C1 segment of cervical spinal cord (tissue), 14 donors: ENCODE results near the gene DGCR6L.
"Not testable (repeated sequence)": the region's sequence is repeated elsewhere in the genome, so short reads cannot be mapped to it uniquely, and the experiment has no call there.

Source experiments
- DNase-seq, 14 donors: peaks; one replicate each; lab custom pipeline; 2025; lab: John Stamatoyannopoulos, UW

DGCR6L gene

DNA sequence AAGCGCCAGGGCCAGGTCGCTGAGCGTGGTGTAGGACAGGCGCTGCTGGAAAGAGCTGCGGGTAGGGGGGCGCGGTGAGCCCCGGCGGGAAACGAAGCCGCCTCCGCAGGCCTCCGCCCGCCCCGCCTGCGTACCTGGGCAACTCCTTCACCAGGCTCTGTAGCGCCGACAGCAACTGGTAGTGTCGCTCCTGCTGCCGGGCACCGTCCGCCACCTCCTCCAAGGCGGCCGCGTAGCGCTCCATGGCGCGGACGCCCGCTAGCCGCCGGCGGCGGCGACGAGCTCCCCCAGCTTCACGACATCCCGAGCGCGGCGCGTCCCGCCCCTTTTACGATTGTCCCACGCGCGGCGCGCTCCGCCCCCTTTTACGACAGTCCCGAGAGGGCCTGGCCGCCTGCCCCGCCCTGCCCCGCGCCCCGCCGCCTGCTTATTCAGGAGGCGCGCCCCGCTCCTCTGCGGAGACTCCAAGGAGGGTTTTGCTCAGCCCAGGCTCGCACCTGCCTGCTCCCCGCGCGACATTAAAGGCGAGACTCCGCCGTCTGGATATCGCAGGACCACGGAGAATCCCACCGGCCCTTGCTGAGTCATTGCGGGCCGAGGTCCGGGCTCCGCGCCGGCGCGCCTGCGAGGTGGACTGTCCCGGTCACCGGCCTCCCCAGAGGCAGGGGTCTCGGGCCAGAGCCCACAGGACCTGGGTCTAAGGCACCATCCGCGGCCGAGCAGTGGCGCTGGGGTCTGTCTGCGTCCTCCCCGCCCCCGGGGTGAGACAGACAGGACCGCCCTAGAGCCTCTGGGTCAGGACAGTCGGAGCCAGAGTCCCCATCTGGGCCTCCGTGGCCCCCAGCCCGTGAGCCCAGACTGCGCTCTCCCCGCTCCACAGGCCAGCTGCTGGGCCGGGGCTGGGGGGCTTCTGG is at the start of gene DGCR6L:
TSS of gene DGCR6L (minus strand) at position 316 of the 914 bp plus-strand sequence. CDS start at position 244, 72 bp downstream.
- DNase-seq, result peak; percentile 59 to 95 (median 87)

GRCh38 chr22:20368875-20369274 is 49.0 kb upstream of the DGCR6L start:
- not testable (repeated sequence) for DNase-seq

- DNase-seq, result not testable (repeated sequence)
These were observed 47.0 kb upstream of the DGCR6L start for GRCh38 chr22:20366841-20367240.

- not testable (repeated sequence) for DNase-seq
These were observed 44.7 kb upstream of the DGCR6L start for GRCh38 chr22:20364335-20365260.

DNA sequence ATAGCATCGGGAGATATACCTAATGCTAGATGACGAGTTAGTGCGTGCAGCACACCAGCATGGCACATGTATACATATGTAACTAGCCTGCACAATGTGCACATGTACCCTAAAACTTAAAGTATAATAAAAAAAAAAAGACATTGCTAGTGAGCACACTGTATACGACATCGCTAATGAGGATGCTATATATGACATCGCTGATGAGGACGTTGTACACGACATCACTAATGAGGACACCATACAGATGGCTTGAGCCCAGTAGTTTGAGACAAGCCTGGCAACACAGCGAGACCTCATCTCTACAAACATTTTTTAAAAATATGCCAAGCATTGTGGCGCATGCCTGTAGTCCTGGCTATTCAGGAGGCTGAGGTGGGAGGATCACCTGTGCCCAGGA is 42.5 kb upstream of the DGCR6L start:
- not testable (repeated sequence) for DNase-seq

DNA sequence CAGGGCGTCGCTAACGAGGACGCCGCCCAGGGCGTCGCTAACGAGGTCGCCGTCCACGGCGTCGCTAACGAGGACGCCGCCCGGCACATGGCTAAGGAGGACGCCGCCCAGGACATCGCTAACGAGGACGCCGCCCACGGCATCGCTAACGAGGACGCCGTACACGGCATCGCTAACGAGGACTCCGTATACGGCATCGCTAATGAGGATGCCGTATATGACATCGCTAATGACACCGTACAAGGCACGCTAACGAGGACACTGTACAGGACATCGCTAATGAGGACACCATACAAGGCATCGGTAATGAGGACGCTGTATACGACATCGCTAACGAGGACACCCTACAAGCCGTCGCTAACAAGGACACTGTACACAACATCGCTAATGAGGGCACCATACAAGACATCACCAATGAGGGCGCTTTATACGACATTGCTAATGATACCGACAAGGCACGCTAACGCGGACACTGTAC is 41.9 kb upstream of the DGCR6L start:
- DNase-seq, result not testable (repeated sequence)

GRCh38 chr22:20360866-20361751 is 41.2 kb upstream of the DGCR6L start:
- not testable (repeated sequence) for DNase-seq

DNA sequence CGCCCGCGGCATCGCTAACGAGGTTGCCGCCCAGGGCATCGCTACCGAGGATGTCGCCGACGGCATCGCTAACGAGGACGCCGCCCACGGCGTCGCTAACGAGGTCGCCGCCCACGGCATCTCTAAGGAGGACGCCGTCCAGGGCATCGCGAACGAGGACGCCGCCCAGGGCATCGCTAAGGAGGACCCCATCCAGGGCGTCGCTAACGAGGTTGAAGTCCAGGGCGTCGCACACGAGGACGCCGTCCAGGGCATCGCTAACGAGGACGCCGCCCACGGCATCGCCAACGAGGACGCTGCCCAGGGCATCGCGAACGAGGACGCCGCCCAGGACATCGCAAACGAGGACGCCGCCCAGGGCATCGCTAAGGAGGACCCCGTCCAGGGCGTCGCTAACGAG is 40.4 kb upstream of the DGCR6L start:
- not testable (repeated sequence) for DNase-seq

DNA sequence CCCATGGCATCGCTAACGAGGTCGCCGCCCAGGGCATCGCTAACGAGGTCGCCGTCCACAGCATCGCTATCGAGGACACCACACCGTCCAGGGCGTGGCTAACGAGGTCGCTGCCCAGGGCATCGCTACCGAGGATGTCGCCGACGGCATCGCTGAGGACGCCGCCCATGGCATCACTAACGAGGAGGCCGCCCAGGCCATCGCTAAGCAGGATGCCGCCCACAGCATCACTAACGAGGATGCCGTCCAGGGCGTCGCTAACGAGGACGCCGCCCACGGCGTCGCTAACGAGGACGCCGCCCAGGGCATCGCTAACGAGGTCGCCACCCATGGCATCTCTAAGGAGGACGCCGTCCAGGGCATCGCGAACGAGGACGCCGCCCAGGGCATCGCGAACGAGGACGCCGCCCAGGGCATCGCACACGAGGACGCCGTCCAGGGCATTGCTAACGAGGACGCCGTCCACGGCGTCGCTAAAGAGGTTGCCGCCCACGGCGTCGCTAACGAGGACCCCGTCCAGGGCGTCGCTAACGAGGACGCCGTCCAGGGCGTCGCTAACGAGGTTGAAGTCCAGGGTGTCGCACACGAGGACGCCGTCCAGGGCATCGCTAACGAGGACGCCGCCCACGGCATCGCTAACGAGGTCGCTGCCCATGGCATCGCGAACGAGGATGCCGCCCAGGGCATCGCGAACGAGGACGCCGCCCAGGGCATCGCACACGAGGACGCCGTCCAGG is 38.8 kb upstream of the DGCR6L start:
- not testable (repeated sequence) for DNase-seq

GRCh38 chr22:20357967-20358366 is 38.1 kb upstream of the DGCR6L start:
- not testable (repeated sequence) for DNase-seq

GRCh38 chr22:20356906-20357305 is 37.0 kb upstream of the DGCR6L start:
- not testable (repeated sequence) for DNase-seq

DNA sequence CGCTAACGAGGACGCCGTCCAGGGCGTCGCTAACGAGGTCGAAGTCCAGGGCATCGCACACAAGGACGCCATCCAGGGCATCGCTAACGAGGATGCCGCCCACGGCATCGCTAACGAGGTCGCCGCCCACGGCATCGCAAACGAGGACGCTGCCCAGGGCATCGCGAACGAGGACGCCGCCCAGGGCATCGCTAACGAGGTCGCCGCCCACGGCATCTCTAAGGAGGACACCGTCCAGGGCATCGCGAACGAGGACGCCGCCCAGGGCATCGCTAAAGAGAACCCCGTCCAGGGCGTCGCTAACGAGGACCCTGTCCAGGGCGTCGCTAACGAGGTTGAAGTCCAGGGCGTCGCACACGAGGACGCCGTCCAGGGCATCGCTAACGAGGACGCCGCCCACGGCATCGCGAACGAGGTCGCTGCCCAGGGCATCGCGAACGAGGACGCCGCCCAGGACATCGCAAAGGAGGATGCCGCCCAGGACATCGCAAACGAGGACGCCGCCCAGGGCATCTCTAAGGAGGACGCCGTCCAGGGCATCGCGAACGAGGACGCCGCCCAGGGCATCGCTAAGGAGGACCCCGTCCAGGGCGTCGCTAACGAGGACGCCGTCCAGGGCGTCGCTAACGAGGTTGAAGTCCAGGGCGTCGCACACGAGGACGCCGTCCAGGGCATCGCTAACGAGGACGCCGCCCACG is 36.2 kb upstream of the DGCR6L start:
- not testable (repeated sequence) for DNase-seq

GRCh38 chr22:20354238-20354975 is 34.5 kb upstream of the DGCR6L start:
- no peak for DNase-seq

DNA sequence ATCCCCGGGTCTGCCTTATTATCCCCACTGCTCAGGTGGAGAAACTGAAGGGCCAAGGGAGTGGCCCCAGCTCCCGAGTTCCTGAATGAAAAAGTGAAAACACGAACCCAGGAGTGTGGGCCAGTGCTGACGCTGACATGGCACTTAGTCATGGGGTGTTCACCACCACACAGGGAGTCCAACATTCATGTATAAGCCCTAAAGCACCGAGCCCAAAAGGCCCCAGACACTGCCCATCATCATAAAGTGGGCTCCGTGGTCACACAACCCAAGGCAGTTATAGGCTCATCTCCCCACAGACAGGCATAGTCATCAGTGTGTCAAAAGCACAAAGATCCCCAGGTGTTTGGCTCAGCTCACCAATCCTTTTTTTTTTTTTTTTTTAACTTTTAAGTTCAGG is 32.7 kb upstream of the DGCR6L start:
- not testable (repeated sequence) for DNase-seq

DNA sequence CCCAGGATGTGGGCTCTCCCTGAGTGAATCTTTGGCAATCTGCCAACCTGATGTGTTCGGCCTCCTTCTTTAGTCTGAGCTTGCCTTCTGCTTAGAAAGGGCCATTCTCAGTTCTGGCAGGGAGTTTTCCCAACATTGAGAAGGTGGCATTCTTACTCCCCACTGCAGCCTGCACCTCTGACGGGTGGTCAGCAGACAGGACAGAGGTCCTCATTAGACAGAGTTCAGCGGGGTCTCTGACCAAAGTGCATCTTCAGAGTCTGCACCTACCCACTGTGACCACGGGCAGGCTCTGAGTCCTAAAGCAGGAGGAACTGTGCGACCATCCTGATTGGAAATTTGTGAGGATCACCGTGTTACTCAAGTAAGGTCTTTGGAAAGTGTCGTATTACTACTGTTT is 26.7 kb upstream of the DGCR6L start:
- not testable (repeated sequence) for DNase-seq

GRCh38 chr22:20338291-20338690 is 18.4 kb upstream of the DGCR6L start:
- not testable (repeated sequence) for DNase-seq

DNA sequence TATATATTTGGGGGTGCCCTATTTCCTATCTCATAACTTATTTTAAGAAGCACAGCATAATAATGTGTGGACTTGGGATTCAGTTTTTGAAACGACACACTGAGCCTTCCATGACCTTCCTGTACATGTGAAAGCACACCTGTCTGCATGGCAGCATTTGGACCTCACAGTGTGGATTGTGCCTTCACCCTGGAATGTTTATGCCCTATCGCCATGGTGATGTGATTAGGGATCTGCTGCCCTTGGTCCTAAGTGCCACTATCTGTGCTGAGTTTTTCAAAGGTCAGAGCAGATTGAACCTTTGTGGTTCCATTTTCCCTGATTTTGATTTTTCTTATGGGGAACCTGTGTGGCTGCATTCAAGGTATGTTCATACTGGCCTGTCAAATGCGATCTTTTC is 17.9 kb upstream of the DGCR6L start:
- not testable (repeated sequence) for DNase-seq

DNA sequence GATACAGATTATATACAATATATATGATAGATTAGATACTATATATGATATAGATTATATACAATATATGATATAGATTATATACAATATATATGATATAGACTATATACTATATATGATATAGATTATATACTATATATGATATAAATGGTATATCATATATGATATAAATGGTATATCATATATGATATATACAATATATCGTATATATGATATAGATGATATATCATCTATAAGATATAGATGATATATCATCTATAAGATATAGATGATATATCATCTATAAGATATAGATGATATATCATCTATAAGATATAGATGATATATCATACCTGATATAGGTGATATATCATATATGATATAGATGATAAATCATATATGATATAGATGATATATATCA is 16.7 kb upstream of the DGCR6L start:
- not testable (repeated sequence) for DNase-seq

DNA sequence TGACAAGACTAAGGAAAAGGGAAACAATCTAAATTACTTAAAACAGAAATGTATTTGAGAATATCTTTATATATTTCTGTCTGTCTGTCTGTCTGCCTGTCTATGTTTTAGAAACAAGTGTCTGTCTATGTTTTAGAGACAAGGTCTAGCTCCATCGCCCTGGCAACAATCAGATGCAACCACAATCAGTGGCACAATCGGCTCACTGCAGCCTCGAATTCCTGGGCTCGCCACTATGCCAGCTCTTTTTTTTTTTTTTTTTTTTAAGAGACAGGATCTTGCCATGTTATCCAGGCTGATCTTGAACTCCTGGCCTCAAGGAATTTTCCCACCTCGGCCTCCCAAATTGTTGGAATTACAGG is 8.7 kb upstream of the DGCR6L start:
- DNase-seq, result not testable (repeated sequence)
